Raji (cell line): ENCODE measurements around the gene GCC1.

Source experiments
- POLR2A ChIP-seq: IDR thresholded peaks from 2 replicates; pipeline ENCODE4 v1.6.1; 2011; ENCODE audit warnings: low read depth, low read length, control low read depth; ENCODE audit not compliant: insufficient read depth

GCC1 gene, protein sequence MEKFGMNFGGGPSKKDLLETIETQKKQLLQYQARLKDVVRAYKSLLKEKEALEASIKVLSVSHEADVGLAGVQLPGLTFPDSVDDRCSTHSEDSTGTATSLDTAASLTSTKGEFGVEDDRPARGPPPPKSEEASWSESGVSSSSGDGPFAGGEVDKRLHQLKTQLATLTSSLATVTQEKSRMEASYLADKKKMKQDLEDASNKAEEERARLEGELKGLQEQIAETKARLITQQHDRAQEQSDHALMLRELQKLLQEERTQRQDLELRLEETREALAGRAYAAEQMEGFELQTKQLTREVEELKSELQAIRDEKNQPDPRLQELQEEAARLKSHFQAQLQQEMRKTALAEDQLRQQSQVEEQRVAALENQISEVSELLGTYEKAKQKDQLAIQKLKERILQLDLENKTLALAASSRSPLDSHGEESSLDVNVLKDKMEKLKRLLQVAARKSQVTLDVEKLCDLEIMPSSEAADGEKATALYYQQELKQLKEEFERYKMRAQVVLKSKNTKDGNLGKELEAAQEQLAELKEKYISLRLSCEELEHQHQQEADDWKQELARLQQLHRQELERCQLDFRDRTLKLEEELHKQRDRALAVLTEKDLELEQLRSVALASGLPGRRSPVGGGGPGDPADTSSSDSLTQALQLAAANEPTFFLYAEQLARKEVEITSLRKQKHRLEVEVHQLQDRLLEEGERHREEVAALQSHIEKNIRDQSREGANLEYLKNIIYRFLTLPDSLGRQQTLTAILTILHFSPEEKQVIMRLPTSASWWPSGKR

DNA sequence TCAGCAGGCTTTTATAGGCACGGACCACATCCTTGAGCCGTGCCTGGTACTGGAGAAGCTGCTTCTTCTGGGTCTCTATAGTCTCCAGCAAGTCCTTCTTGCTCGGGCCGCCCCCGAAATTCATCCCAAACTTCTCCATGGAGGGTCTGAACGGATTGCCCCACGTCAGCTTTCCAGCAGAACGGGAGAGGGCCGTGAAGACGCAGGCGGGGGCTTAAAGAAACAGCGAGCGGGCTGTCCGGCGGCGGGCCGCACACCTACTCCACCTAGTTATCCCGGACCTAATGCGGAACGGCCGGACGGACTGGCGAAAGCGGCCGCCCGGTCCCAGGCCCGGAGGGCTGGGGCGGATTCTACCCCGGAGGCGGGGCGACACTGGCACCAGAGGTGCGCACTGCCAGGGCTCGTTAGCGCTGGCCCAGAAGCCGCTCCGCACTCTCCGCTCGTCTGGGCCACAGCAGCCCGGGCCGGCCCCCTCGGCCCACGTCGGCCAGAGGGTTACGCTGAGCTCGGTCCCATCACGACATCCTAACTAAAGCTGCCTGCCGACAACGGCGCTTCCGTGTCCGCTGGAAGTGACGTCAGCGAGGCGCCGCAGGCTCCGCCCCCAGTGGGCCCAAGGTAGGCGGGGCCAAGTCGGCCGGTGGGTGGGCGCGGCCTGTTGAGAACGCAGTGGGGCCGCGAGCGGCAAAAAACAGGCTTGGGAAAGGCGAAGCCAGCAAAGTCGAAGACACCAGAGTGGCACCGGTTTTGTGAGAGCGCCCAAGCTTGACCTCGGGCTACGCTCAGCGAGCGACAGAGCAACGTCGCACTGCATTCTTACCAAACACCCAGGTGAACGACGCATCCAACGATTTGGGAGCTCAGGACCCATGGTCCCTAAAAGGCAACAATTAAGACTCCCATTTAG is at the start of gene GCC1:
GCC1 (minus strand) TSS at position 553 of the 910 bp plus-strand sequence; CDS start at position 139, 414 bp downstream.
- TF ChIP-seq POLR2A: peak; percentile 91

DNA sequence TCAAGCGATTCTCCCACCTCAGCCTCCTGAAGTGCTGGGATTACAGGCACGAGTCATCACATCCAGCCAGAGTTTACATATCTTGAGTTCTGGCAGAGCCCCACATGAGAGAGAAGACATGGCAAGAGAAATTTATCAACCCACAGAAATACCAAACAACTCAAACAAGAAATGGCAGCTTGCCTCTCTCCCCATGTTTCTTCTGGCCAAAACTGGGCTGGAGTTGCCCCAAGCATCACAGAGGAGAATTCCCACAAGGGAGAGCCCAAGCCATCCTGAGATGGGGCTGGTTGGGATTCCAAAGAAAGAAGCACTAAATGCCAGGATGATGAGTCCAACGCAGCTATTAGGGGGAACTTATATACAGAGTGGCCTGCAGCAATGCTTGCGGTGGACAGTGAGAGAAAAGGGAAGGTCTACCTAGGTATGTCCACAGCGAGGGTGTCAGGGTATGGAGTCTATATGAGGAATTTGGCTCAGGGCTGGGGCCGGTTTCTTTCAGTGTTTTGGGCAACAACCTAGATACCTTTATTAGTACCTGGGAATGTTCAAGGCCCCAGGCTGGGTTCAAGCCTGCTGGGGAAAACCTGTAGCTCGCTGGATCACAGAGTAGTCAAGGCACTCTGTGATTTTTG is 47.0 kb upstream of the GCC1 start:
- no peak for TF ChIP-seq POLR2A

DNA sequence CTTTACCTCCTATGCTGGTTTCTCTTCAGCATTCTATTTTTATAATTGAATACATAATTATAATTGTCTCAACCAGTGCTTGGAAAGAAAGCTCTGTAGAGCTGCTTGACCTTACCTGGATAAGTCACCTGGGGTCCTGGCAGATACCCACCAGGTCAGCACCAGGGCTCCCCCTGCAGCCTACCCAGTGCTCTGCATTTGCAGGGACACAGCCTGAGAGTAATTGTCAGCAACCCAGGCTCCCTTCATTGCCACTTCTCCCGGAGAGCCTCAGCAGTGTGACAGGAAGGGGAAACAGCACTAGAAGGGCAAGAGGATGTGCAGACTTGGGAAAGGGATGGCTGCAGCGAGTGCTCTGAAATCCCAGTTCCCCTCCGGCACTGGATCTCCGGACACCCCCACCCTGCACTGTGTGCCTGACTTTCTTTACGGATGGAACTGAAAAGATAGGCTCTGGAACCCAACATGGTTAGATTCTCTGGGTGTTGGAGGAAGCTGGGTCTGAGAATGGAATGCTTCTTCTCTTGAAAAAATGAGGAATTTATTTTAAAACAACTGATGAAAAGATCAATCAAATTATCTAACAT is 44.0 kb upstream of the GCC1 start:
- no peak for TF ChIP-seq POLR2A

DNA sequence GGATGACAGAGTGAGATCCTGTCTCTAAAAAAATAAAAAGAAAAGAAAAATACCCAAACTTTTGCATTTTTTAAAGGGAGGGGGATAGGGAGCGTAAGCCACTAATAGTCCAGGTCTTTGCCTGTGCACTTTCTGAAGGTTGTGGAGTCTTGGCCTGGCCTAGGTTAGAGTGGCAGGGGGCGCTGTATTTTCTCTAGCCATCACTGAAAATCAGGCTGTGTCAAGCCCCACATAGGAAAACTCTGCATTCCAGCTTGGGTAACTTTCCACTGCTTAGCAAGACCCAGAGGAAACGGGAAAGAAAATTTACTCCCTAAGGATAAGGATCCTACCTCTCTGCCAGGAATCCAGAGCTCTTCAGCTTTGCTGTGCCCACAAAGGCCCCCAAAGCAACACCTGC is 43.0 kb upstream of the GCC1 start:
- TF ChIP-seq POLR2A: no peak

DNA sequence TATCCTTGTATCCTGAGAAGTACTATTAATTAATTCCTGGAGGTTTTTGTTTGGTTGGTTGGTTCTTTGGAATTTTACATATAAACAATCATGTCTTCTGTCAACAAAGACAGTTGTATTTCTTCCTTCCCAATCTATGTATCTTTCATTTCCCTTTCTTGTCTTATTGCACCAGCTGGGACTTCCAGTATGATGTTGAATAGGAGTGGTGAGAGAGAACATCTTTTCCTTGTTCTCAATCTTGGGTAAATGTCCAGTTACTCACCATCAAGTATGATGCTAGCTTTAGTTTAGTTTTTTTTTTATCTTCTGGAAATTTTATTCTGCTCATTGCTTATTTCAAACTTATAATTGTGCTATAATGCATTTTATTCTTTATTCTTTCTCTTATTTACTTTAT is 39.9 kb upstream of the GCC1 start:
- TF ChIP-seq POLR2A: no peak

DNA sequence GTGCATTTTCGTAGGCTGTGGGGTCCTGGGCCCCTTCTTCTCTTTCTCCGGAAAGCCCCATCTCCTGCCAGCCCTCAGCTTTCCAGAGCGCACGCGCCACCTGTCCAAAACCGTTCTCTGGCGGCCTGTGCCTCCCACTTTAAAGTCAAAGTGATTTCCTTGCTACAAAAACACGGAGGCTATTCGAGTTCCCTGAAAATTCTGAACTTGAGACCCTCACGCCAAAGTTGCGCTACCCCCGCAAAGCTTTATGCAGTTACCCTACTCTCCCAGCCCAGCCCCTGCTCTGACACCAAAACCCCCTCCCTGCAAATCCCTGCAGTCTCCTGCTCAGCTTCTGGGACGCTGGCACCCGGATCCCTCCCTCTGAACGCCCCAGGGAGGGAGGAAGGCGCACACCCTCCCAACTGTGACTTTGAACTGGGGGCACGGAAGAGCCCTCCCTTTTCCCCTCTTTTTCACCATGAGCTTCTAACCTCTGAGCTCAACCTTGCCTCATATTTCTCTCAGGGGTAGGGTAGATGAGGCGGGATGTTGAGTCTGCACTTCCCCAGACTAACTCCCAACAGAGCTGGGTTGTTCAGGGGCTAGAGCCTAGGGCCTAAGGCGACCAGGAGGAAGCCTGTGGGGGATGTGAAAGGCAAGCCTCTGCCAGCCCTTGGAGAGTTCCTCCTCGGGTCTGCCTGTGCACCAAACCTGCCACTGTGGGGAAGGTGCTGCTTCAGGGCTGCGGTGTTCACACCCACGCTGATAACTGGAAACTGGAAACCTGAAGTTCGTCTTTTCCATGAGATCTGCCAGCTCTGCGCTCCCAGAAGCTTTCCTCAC is 35.2 kb upstream of the GCC1 start:
- no peak for TF ChIP-seq POLR2A

DNA sequence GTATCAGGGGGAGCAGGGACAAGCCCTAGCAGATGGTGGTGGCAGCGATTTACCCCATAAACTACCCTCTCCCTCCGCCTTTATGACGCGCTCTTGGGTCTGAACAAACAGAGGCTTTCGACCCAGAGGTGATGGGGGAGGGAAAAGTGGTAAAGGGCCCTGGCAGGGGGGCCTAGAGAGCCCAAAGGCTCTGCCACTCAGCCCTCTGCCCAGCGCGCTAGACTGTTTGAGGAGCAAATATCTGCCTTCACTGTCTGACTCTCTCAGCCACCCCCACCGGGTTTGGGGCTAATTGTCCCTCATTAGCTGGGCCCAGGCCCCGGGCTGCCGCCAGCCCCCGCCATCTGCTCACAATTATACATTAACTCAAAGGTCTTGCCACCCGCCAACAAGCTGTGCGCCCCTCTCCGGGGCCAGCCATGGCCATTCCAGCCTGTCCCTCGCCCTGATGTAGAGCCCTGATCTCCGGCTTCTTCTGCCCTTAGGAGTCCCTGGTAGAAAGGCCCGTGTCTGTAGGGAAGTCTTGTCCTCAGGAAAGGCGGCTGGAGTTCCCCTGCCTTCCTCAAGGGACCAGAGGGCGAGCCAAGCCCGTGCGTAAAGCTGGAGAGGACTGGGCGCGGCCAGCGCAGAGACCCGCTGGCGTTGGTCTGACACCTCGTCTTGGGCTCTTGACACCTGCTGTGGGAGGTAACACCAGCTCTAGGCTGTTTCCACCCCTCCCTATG is 34.4 kb upstream of the GCC1 start:
- no peak for TF ChIP-seq POLR2A

DNA sequence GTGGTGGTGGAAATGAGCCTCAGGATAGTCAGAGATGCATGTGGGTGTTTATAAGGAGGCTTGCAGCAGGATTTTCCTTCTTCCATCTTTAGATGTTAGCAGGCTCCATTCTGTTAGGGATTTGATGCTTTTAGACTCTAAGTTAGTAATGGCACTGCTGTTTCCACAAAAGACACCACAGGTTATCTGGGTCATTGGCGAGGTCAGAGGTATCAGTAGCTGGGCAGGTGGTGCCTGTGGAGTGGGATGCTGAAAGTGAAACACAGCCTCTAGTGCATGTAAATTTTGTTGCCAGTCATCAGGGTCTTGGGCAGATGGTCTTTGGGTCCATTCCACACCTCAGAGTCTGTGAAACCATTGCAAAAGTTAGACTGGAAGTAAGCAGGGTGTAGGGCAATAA is 33.4 kb upstream of the GCC1 start:
- no peak for TF ChIP-seq POLR2A

DNA sequence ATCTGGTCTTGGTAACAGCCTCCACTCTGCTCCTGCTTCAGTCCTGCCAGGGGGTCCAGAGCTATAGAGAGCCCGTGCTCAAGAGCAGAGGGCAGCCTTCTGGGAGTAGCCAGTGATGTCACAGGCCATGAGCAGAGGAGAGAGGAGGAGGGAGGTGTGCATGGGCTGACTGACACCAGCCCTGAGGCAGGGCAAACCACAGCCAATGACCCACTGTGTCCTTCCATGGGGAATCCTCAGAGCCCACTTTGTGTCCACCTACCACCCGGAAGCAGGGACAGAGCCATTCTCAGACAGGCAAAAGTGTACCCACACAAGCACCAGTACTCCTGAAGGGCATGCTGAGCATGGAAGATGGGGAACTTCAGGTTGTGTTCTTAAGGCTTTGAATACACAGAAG is 32.6 kb upstream of the GCC1 start, which contains the start of gene PAX4:
PAX4 (minus strand) TSS at position 101 of the 400 bp plus-strand sequence. CDS start 2,214 bp downstream, outside the sequence.
- no peak for TF ChIP-seq POLR2A

DNA sequence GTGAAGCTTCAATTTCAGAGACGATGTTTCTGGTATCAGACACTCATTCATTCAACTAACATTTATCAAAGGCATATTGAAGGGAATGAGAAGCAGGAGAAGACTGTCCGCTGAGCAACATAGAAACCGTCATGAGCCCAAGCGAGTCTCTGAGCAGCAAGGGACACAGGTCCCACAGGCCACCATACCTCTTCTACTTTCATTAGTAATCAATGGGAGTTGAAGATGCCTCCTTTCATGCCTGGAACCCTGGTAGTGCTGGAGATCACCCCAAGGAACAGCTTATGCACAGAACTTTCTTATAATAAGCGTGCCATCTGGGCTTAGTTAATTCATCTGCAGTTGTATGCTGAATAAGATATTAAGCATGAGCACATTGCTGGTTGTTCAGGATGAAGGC is 31.3 kb upstream of the GCC1 start:
- no peak for TF ChIP-seq POLR2A

DNA sequence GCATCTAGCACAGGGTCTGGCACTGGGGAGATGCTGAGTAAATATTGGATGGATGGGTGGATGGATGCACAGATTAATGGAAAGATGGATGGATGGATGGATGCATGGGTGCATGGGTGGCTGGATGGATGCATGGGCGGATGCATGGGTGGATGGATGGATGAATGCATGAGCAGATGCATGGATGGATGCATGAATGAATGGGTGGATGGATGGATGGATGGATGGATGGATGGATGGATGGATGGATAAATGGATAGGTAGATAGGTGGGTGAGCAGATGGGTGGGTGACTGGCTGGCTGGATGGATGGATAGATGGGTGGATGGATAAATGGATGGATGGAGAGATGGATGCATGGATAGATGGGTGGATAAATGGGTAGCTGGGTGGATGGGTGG is 26.9 kb upstream of the GCC1 start:
- TF ChIP-seq POLR2A: no peak

DNA sequence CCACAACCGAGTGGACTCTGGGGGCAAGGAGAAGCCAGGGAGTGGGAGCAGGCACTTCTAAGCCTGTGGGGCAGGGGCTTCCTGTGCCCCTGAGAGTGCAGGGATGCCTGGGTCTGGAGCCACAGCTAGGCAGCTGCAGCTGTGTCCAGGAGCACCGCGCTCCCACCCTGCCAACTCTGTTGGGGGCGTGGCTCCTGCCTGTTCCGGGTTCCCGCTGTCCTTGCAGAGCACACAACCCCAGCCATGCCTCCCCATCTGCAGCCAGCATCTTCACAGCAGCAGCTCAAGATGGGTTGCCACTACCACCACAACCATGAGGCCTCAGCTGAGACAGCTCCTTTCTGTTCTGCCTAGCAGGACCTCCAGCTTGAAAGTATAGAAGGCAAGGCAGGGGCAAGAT is 23.9 kb upstream of the GCC1 start:
- no peak for TF ChIP-seq POLR2A

DNA sequence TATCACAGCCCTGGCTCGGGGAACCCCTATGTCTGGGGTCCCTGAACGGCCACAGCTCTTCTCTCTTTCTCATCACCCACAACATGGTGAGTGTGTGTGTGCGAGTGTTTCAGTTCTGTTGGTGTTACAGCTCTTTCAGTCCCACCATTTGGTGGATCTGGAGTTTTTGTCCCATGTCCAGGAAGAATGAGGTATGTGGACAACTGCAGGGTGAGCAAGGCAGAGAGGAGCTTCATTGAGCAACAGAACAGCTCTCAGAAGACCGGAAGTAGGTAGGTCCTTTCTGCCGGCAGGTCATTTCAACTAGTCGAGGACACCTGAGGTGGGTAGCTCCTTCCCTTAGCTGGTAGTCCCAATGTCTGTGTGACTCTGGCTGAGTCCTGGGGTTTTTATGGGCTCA is 23.1 kb upstream of the GCC1 start:
- no peak for TF ChIP-seq POLR2A
